Mucosa of descending colon (tissue), 3 donors: Measurements from ENCODE around the gene GHR. TPM values are rescaled to one million over a fixed set of nuclear protein-coding genes. Genes with fewer than 3 reads are reported as not detected.

Source experiments
- ATAC-seq: fragments of 200-7000 bp; cut with Tn5 transposase; one replicate; pipeline ENCODE4 v1.9.1; 2020; ENCODE audit warnings: mild to moderate bottlenecking, moderate library complexity
- DNase-seq, 3 donors: peaks; one replicate each; pipeline ENCODE4 v3.0.0-alpha.2; 2020
- H3K36me3 ChIP-seq: fragments of 200-600 bp; one replicate; pipeline ENCODE4 v1.8.0; 2021; ENCODE audit warnings: low read depth, mild to moderate bottlenecking
- H3K4me1 ChIP-seq: fragments of 200-600 bp; one replicate; pipeline ENCODE4 v1.8.0; 2021; ENCODE audit warnings: low read depth, mild to moderate bottlenecking
- H3K4me3 ChIP-seq: fragments of 200-600 bp; one replicate; pipeline ENCODE4 v1.8.0; 2021; ENCODE audit warnings: mild to moderate bottlenecking
- H3K9me3 ChIP-seq: fragments of 200-600 bp; one replicate; pipeline ENCODE4 v1.8.0; 2021; ENCODE audit warnings: mild to moderate bottlenecking
- CTCF ChIP-seq: fragments of 200-600 bp; IDR thresholded peaks from one replicate; pipeline ENCODE4 v1.8.0; 2022; ENCODE audit warnings: antibody characterized with exemption, mild to moderate bottlenecking
- intact Hi-C, 2 donors: fragments of 100-400 bp; cut with DNase I in 1 of 2; cut with micrococcal nuclease in 1 of 2; formaldehyde crosslinking; loops; one replicate each; pipeline versions ENCODE4 v1.11.0 to v1.11.1; 2022; cut with DNase I, micrococcal nuclease
- total RNA-seq, 3 donors: library from RNA; stranded (reverse); fragmentation: NEBNext Ultra II Directional in 2 of 3; extraction: Animal tissue kit (Norgen Biotek cat#: 25700) in 2 of 3; gene quantifications; one replicate each; pipeline versions ENCODE4 v1.2.1 to v1.2.4, GENCODE V29; 2021 to 2023
- donor health status: DM: no; HTN: no; CAD: no; lungs with moderate emphysema.
- donor health status: DM: no; HTN: no; CAD: no.
- donor health status: DM: no; HTN: yes; CAD: no.

The GHR gene
- total RNA-seq, 3 donors from 2014 or later, result 8.7 to 10.3 (median 9.8) TPM

GRCh38 chr5:42579320-42579719 lies 156.1 kb downstream of the GHR start:
- no peak for ATAC-seq
- TF ChIP-seq CTCF, result no peak
- intact Hi-C loops, result no loop called here
- no peaks in the 10 kb centered on the region for H3K4me1 ChIP-seq
- no peaks in the 10 kb centered on the region for H3K9me3 ChIP-seq
- no peak overlapping the region for H3K4me3 ChIP-seq
- DNase-seq, result no peak
- H3K36me3 ChIP-seq, result no peaks in the 10 kb centered on the region

- no peaks in the 10 kb centered on the region for H3K9me3 ChIP-seq
Observed at GRCh38 chr5:42581845-42582244, 158.6 kb downstream of the GHR start.

GRCh38 chr5:42582723-42583122 lies 159.5 kb downstream of the GHR start:
- Histone ChIP-seq H3K4me1 (no peaks in the 10 kb centered on the region), H3K9me3 (no peaks in the 10 kb centered on the region), H3K4me3 (no peak overlapping the region), H3K36me3 (no peaks in the 10 kb centered on the region)
- ATAC-seq (peak; percentile 15), DNase-seq (peak in 1 of 3 donors; percentile 38)
- intact Hi-C loops, result no loop called here
- no peak for TF ChIP-seq CTCF

More at GRCh38 chr5:42581845-42582244, 158.6 kb downstream of the GHR start:
- TF ChIP-seq CTCF, result no peak
- no peak overlapping the region for H3K4me3 ChIP-seq
- no peaks in the 10 kb centered on the region for H3K36me3 ChIP-seq
- H3K4me1 ChIP-seq, result no peaks in the 10 kb centered on the region
- ATAC-seq, result peak; percentile 17
- no peak for DNase-seq
- intact Hi-C loops, result no loop called here

GRCh38 chr5:42583322-42583721 lies 160.1 kb downstream of the GHR start:
- peak in 1 of 3 donors; percentile 82 for DNase-seq
- no peaks in the 10 kb centered on the region for H3K9me3 ChIP-seq
- H3K4me3 ChIP-seq, result no peak overlapping the region
- TF ChIP-seq CTCF, result peak; percentile 73
- intact Hi-C loops, result no loop called here
- no peaks in the 10 kb centered on the region for H3K36me3 ChIP-seq
- no peaks in the 10 kb centered on the region for H3K4me1 ChIP-seq
- peak; percentile 86 for ATAC-seq

GRCh38 chr5:42586625-42587024 lies 163.4 kb downstream of the GHR start:
- DNase-seq (no peak), ATAC-seq (no peak)
- Histone ChIP-seq H3K9me3 (no peaks in the 10 kb centered on the region), H3K36me3 (no peaks in the 10 kb centered on the region), H3K4me3 (no peak overlapping the region), H3K4me1 (no peaks in the 10 kb centered on the region)
- TF ChIP-seq CTCF, result no peak
- intact Hi-C loops, result no loop called here

GRCh38 chr5:42587096-42587723 lies 164.0 kb downstream of the GHR start:
- no peaks in the 10 kb centered on the region for H3K36me3 ChIP-seq
- ATAC-seq, result no peak
- H3K9me3 ChIP-seq, result no peaks in the 10 kb centered on the region
- no peak for TF ChIP-seq CTCF
- intact Hi-C loops, result no loop called here
- no peak for DNase-seq
- H3K4me1 ChIP-seq, result no peaks in the 10 kb centered on the region
- no peak overlapping the region for H3K4me3 ChIP-seq
